ENCODE data around the gene EMD.

EMD gene

GRCh38 chrX:154370300-154371016 is 8.6 kb upstream of the EMD start:
- Histone ChIP-seq H3K4me1 (peaks cover 41% of the 10 kb centered on the region), H3K27ac (peak overlapping the region; percentile 80)
- no peak for TF ChIP-seq Cebpa-rat (IDR thresholded peaks at IDR 0.05)

GRCh38 chrX:154371017-154371788 is 7.9 kb upstream of the EMD start:
- H3K27ac ChIP-seq: peak overlapping the region; percentile 80
- H3K36me3 ChIP-seq: peaks cover 19% of the 10 kb centered on the region
- H3K9me3 ChIP-seq: peaks cover 70% of the 10 kb centered on the region
- TF ChIP-seq Cebpa-rat (IDR thresholded peaks at IDR 0.05): no peak
- peaks cover 41% of the 10 kb centered on the region for H3K4me1 ChIP-seq
- peaks cover 36% of the 10 kb centered on the region for H4K20me1 ChIP-seq
- H3K4me2 ChIP-seq: peak overlapping the region; percentile 83
- H3K4me3 ChIP-seq: peak overlapping the region; percentile 78
- peaks cover 38% of the 10 kb centered on the region for H3K27me3 ChIP-seq
- H3K9ac ChIP-seq: peak overlapping the region; percentile 84

More at GRCh38 chrX:154370300-154371016, 8.6 kb upstream of the EMD start:
- Histone ChIP-seq H3K9ac (peak overlapping the region; percentile 84), H3K27me3 (peaks cover 37% of the 10 kb centered on the region), H3K4me3 (peak overlapping the region; percentile 78), H3K36me3 (peaks cover 27% of the 10 kb centered on the region), H4K20me1 (peaks cover 42% of the 10 kb centered on the region), H3K9me3 (peaks cover 74% of the 10 kb centered on the region), H3K4me2 (peak overlapping the region; percentile 83)

GRCh38 chrX:154371789-154372300 is 7.2 kb upstream of the EMD start:
- Histone ChIP-seq H3K36me3 (peaks cover 13% of the 10 kb centered on the region), H3K9me3 (peaks cover 63% of the 10 kb centered on the region), H4K20me1 (peaks cover 29% of the 10 kb centered on the region), H3K27me3 (peaks cover 38% of the 10 kb centered on the region), H3K27ac (no peak overlapping the region), H3K9ac (no peak overlapping the region), H3K4me2 (peak overlapping the region; percentile 78), H3K4me1 (peaks cover 41% of the 10 kb centered on the region), H3K4me3 (peak overlapping the region; percentile 78)
- no peak for TF ChIP-seq Cebpa-rat (IDR thresholded peaks at IDR 0.05)

- Histone ChIP-seq H3K9ac (no peak overlapping the region), H4K20me1 (peaks cover 22% of the 10 kb centered on the region), H3K4me2 (peak overlapping the region; percentile 78), H3K4me3 (no peak overlapping the region; the same call in 1 of the 2 replicates), H3K9me3 (peaks cover 58% of the 10 kb centered on the region), H3K27me3 (peaks cover 38% of the 10 kb centered on the region), H3K27ac (no peak overlapping the region), H3K4me1 (peaks cover 48% of the 10 kb centered on the region), H3K36me3 (peaks cover 5% of the 10 kb centered on the region)
- no peak for TF ChIP-seq Cebpa-rat (IDR thresholded peaks at IDR 0.05)
These were observed 6.5 kb upstream of the EMD start for GRCh38 chrX:154372612-154373022.

GRCh38 chrX:154373340-154374306 is 5.5 kb upstream of the EMD start:
- peaks cover 59% of the 10 kb centered on the region for H3K9me3 ChIP-seq
- H3K9ac ChIP-seq: no peak overlapping the region
- H3K27me3 ChIP-seq: peaks cover 38% of the 10 kb centered on the region
- no peaks in the 10 kb centered on the region for H3K36me3 ChIP-seq
- no peak for TF ChIP-seq Cebpa-rat (IDR thresholded peaks at IDR 0.05)
- H3K4me2 ChIP-seq: peak overlapping the region; percentile 85
- H3K4me1 ChIP-seq: peaks cover 44% of the 10 kb centered on the region
- H4K20me1 ChIP-seq: peaks cover 11% of the 10 kb centered on the region
- H3K27ac ChIP-seq: no peak overlapping the region
- H3K4me3 ChIP-seq: peak overlapping the region; percentile 63

- H3K4me2 ChIP-seq: peak within 1 kb of the TSS; percentile 85
- peaks cover 63% of the 10 kb centered on the region for H3K9me3 ChIP-seq
- H3K36me3 ChIP-seq: no peaks in the 10 kb centered on the region
- peaks cover 6% of the 10 kb centered on the region; the same call in 1 of the 2 replicates for H4K20me1 ChIP-seq
- H3K9ac ChIP-seq: no peak within 1 kb of the TSS
- peaks cover 38% of the 10 kb centered on the region for H3K27me3 ChIP-seq
- H3K4me3 ChIP-seq: peak within 1 kb of the TSS; percentile 63
- peaks cover 39% of the 10 kb centered on the region for H3K4me1 ChIP-seq
- TF ChIP-seq Cebpa-rat (IDR thresholded peaks at IDR 0.05): no peak
- H3K27ac ChIP-seq: no peak within 1 kb of the TSS
These were observed 4.6 kb upstream of the EMD start, which contains the start of gene FLNA for GRCh38 chrX:154374313-154375155. Gene FLNA, minus strand, starts transcription at chrX:154374634. Its CDS starts 3,389 bp downstream, at chrX:154371245.

- H4K20me1 ChIP-seq: peaks cover 7% of the 10 kb centered on the region; the same call in 1 of the 2 replicates
- H3K4me1 ChIP-seq: peaks cover 42% of the 10 kb centered on the region
- H3K4me2 ChIP-seq: peak overlapping the region; percentile 85
- H3K4me3 ChIP-seq: peak overlapping the region; percentile 63; the same call in 1 of the 2 replicates
- 0 out of 2 replicates have a peak, but pooled peaks cover under 1% of the 10 kb centered on the region for H3K36me3 ChIP-seq
- no peak overlapping the region for H3K9ac ChIP-seq
- peaks cover 38% of the 10 kb centered on the region for H3K27me3 ChIP-seq
- no peak for TF ChIP-seq Cebpa-rat (IDR thresholded peaks at IDR 0.05)
- H3K27ac ChIP-seq: no peak overlapping the region
- peaks cover 63% of the 10 kb centered on the region for H3K9me3 ChIP-seq
These were observed 4.0 kb upstream of the EMD start for GRCh38 chrX:154375156-154375504.

GRCh38 chrX:154376774-154377173 is 2.3 kb upstream of the EMD start:
- H3K27me3 ChIP-seq: peaks cover 35% of the 10 kb centered on the region
- H3K9ac ChIP-seq: no peak overlapping the region
- H3K27ac ChIP-seq: no peak overlapping the region
- H4K20me1 ChIP-seq: peaks cover 15% of the 10 kb centered on the region; the same call in 1 of the 2 replicates
- peak overlapping the region; percentile 80; the same call in 1 of the 2 replicates for H3K4me2 ChIP-seq
- H3K36me3 ChIP-seq: peaks cover 14% of the 10 kb centered on the region; the same call in 1 of the 2 replicates
- no peak for TF ChIP-seq Cebpa-rat (IDR thresholded peaks at IDR 0.05)
- peaks cover 60% of the 10 kb centered on the region for H3K9me3 ChIP-seq
- peaks cover 48% of the 10 kb centered on the region for H3K4me1 ChIP-seq
- H3K4me3 ChIP-seq: no peak overlapping the region

Data from BLaER1 (cell line).